K562 (cell line): ENCODE data around the gene ECE2. TPM values are rescaled to one million over a fixed set of nuclear protein-coding genes. Genes with fewer than 3 reads are reported as not detected.

Source experiments
- BRD9 ChIP-seq: fragments of 450-650 bp; IDR thresholded peaks from 2 replicates; pipeline ENCODE4 v1.6.1; 2018; ENCODE audit warnings: low read depth; ENCODE audit not compliant: partially characterized antibody
- CLOCK ChIP-seq: fragments of 250-450 bp; sonication (Bioruptor Pico); IDR thresholded peaks from 2 replicates; pipeline ENCODE4 v1.4.0; 2020; ENCODE audit warnings: mild to moderate bottlenecking, moderate library complexity, borderline replicate concordance
- CTCF ChIP-seq, 3 experiments: IDR thresholded peaks in 2 of 3; conservative IDR thresholded peaks in 1 of 3; 2 replicates each; pipeline ENCODE4 v1.5.1; 2011 to 2012; ENCODE audit warnings: low read length in 3 of 3, mild to moderate bottlenecking in 3 of 3, control low read depth in 2 of 3, improper control_type of control experiment in 1 of 3, inconsistent platforms in 1 of 3, low read depth in 1 of 3, mixed read lengths in 1 of 3, moderate library complexity in 1 of 3; ENCODE audit not compliant: insufficient read depth in 2 of 3
- DACH1 ChIP-seq: fragments of 450-650 bp; IDR thresholded peaks from 2 replicates; pipeline ENCODE4 v1.6.1; 2018; ENCODE audit not compliant: partially characterized antibody
- E2F8 ChIP-seq: fragments of 450-650 bp; IDR thresholded peaks from 2 replicates; pipeline ENCODE4 v1.7.1; 2018; ENCODE audit warnings: mild to moderate bottlenecking, low read depth; ENCODE audit not compliant: partially characterized antibody
- EHMT2 ChIP-seq: fragments of 450-650 bp; IDR thresholded peaks from 2 replicates; pipeline ENCODE4 v1.6.1; 2018; ENCODE audit warnings: antibody characterized with exemption
- LCOR ChIP-seq: sonication (generic); formaldehyde crosslinking; IDR thresholded peaks from 2 replicates; pipeline ENCODE4 v1.8.0; 2022; ENCODE audit warnings: mild to moderate bottlenecking, missing genetic modification reagents
- NCOA6 ChIP-seq: fragments of 450-650 bp; IDR thresholded peaks from 2 replicates; pipeline ENCODE4 v1.6.1; 2017; ENCODE audit warnings: mild to moderate bottlenecking
- NRF1 ChIP-seq, 2 experiments: fragments of 450-650 bp; IDR thresholded peaks in 1 of 2; conservative IDR thresholded peaks in 1 of 2; 2 replicates each; pipeline ENCODE4 v1.6.1; 2014; ENCODE audit warnings: mild to moderate bottlenecking in 2 of 2
- RB1 ChIP-seq: fragments of 450-650 bp; IDR thresholded peaks from 2 replicates; pipeline ENCODE4 v1.6.1; 2017; ENCODE audit warnings: low read depth, mild to moderate bottlenecking
- RBM17 ChIP-seq: fragments of 200-400 bp; formaldehyde crosslinking; IDR thresholded peaks from 2 replicates; pipeline ENCODE4 v1.6.1; 2017; ENCODE audit warnings: low read depth, mild to moderate bottlenecking, low read length, borderline replicate concordance
- SIRT6 ChIP-seq: IDR thresholded peaks from one replicate; pipeline ENCODE4 v1.6.1; 2012; ENCODE audit warnings: low read depth, mild to moderate bottlenecking, control low read depth, inconsistent platforms, low read length, moderate library complexity
- SMAD1 ChIP-seq: fragments of 150-350 bp; IDR thresholded peaks from 2 replicates; pipeline ENCODE4 v1.6.1; 2014; ENCODE audit warnings: low read length, low read depth; ENCODE audit not compliant: partially characterized antibody
- SRF ChIP-seq, 2 experiments: fragments of 250-450, 450-650 bp in 1 of 2; sonication (Bioruptor Pico) in 1 of 2; sonication (generic) in 1 of 2; formaldehyde crosslinking; IDR thresholded peaks; 2 replicates each; pipeline versions ENCODE4 v1.5.0 to v1.5.1; 2020 to 2022; ENCODE audit warnings: mild to moderate bottlenecking in 1 of 2, missing genetic modification reagents in 1 of 2
- TBP ChIP-seq: optimal IDR thresholded peaks from 2 replicates; pipeline ENCODE3; 2011; ENCODE audit warnings: low read depth, low read length, improper control_type of control experiment
- VEZF1 ChIP-seq: fragments of 200-800 bp; sonication (Bioruptor generic); IDR thresholded peaks from 2 replicates; pipeline ENCODE4 v1.6.1; 2017; ENCODE audit warnings: missing genetic modification characterization, missing compliant biosample characterization
- polyA plus RNA-seq, 8 experiments: library from polyadenylated mRNA; depleted of rRNA in 4 of 8; stranded (reverse) in 5 of 8; unstranded in 3 of 8; fragments of >200 nt; fragmentation: Nextera tagmentation in 2 of 8; fragmentation: Illumina TruSeq in 1 of 8; extraction: Ambion mirVana in 2 of 8; extraction: Trizol in 1 of 8; gene quantifications; 2 replicates each; pipeline versions ENCODE4 v1.2.1 to v1.2.3, GENCODE V29; 2011 to 2014; ENCODE audit warnings: inconsistent platforms in 1 of 8, missing spikeins in 1 of 8
- total RNA-seq, 7 experiments: library from RNA; depleted of rRNA in 6 of 7; stranded (reverse); fragments of >200 nt in 6 of 7; fragmentation: Illumina TruSeq in 2 of 7; extraction: Trizol in 2 of 7; gene quantifications; 2 replicates each; pipeline versions ENCODE4 v1.2.1 to v1.2.3, GENCODE V29; 2011 to 2021; ENCODE audit warnings: low replicate concordance in 1 of 7

ECE2 gene
- total and polyA plus RNA-seq, 9 of the 15 experiments (the other 6 are each of a cell fraction or from before 2014, with no cell fraction given), result not detected

- TF ChIP-seq SRF (CRISPR knock-in tag; IDR thresholded peaks at IDR 0.05) (0 out of 4 replicates have a peak, but pooled peaks of 1 of the 2 experiments have one; percentile 36), EHMT2 (peak; percentile 30; the same call in 1 of the 2 replicates), CLOCK (no peak), NCOA6 (no peak; the same call in 1 of the 2 replicates), CTCF (IDR thresholded peaks at IDR 0.05 in 2 of 3, conservative IDR thresholded peaks at IDR 0.05 in 1 of 3; ENCODE audit: insufficient read depth in 2 of 3, low read depth in 1 of 3, low read length in 3 of 3) (peak; percentile 93 to 97 (median 97)), TBP (peak; percentile 46), RBM17 (no peak), E2F8 (no peak), VEZF1 (CRISPR knock-in tag) (peak; percentile 5; the same call in 1 of the 2 replicates), NRF1 (conservative IDR thresholded peaks at IDR 0.05 in 1 of 2, IDR thresholded peaks at IDR 0.05 in 1 of 2) (no peak), RB1 (peak; percentile 58; the same call in 1 of the 2 replicates), DACH1 (no peak), SIRT6 (no peak), BRD9 (peak; percentile 19), LCOR (CRISPR knock-in tag) (0 out of 2 replicates have a peak, but pooled peaks have one; percentile 26), SMAD1 (no peak)
These were observed 25.5 kb upstream of the ECE2 start (continued) for GRCh38 chr3:184250167-184250828.
